ENCODE results near the gene SS18.

Gene SS18

GRCh38 chr18:25992566-25992965 is 97.8 kb downstream of the SS18 start:
- Histone ChIP-seq H2AFZ (ENCODE audit: low read depth, low read length) (no peak overlapping the region), H3K4me3 (ENCODE audit: low read length) (no peak overlapping the region), H3K4me2 (ENCODE audit: low read length) (no peak overlapping the region), H3K9me3 (ENCODE audit: insufficient read depth, low read length) (no peaks in the 10 kb centered on the region), H3K4me1 (ENCODE audit: low read length) (no peaks in the 10 kb centered on the region), H3K9ac (ENCODE audit: low read length) (no peak overlapping the region), H3K36me3 (replicated peaks; ENCODE audit: low read depth, low read length) (no peaks in the 10 kb centered on the region), H3K27me3 (ENCODE audit: low read depth, low read length) (no peaks in the 10 kb centered on the region), H3K79me2 (ENCODE audit: low read length) (no peaks in the 10 kb centered on the region), H4K20me1 (ENCODE audit: insufficient read depth, low read length) (no peaks in the 10 kb centered on the region), H3K27ac (ENCODE audit: low read length) (no peak overlapping the region)
- TF ChIP-seq CTCF (IDR thresholded peaks at IDR 0.05; ENCODE audit: low read depth, low read length) (no peak), EZH2phosphoT487 (IDR thresholded peaks at IDR 0.05; ENCODE audit: low read depth) (no peak)

- no peaks in the 10 kb centered on the region for H4K20me1 ChIP-seq (ENCODE audit: insufficient read depth, low read length)
Observed at GRCh38 chr18:25990473-25990872, 99.9 kb downstream of the SS18 start.

GRCh38 chr18:25985707-25986394 is 104.6 kb downstream of the SS18 start:
- Histone ChIP-seq H3K4me2 (ENCODE audit: low read length) (no peak overlapping the region), H3K4me1 (ENCODE audit: low read length) (no peaks in the 10 kb centered on the region), H3K9ac (ENCODE audit: low read length) (no peak overlapping the region), H4K20me1 (ENCODE audit: insufficient read depth, low read length) (no peaks in the 10 kb centered on the region), H3K27ac (ENCODE audit: low read length) (no peak overlapping the region), H3K36me3 (replicated peaks; ENCODE audit: low read depth, low read length) (no peaks in the 10 kb centered on the region), H3K79me2 (ENCODE audit: low read length) (no peaks in the 10 kb centered on the region), H2AFZ (ENCODE audit: low read depth, low read length) (no peak overlapping the region), H3K9me3 (ENCODE audit: insufficient read depth, low read length) (no peaks in the 10 kb centered on the region), H3K27me3 (ENCODE audit: low read depth, low read length) (no peaks in the 10 kb centered on the region), H3K4me3 (ENCODE audit: low read length) (no peak overlapping the region)
- TF ChIP-seq EZH2phosphoT487 (IDR thresholded peaks at IDR 0.05; ENCODE audit: low read depth): no peak
- no peak for TF ChIP-seq CTCF (IDR thresholded peaks at IDR 0.05; ENCODE audit: low read depth, low read length)

More at GRCh38 chr18:25990473-25990872, 99.9 kb downstream of the SS18 start:
- Histone ChIP-seq H3K9me3 (ENCODE audit: insufficient read depth, low read length) (no peaks in the 10 kb centered on the region), H3K4me2 (ENCODE audit: low read length) (no peak overlapping the region), H2AFZ (ENCODE audit: low read depth, low read length) (no peak overlapping the region), H3K4me3 (ENCODE audit: low read length) (no peak overlapping the region), H3K27me3 (ENCODE audit: low read depth, low read length) (no peaks in the 10 kb centered on the region), H3K36me3 (replicated peaks; ENCODE audit: low read depth, low read length) (no peaks in the 10 kb centered on the region), H3K4me1 (ENCODE audit: low read length) (no peaks in the 10 kb centered on the region), H3K79me2 (ENCODE audit: low read length) (no peaks in the 10 kb centered on the region), H3K9ac (ENCODE audit: low read length) (no peak overlapping the region), H3K27ac (ENCODE audit: low read length) (no peak overlapping the region)
- no peak for TF ChIP-seq EZH2phosphoT487 (IDR thresholded peaks at IDR 0.05; ENCODE audit: low read depth)
- no peak for TF ChIP-seq CTCF (IDR thresholded peaks at IDR 0.05; ENCODE audit: low read depth, low read length)

GRCh38 chr18:25983730-25984129 is 106.7 kb downstream of the SS18 start:
- Histone ChIP-seq H2AFZ (ENCODE audit: low read depth, low read length) (no peak overlapping the region), H3K79me2 (ENCODE audit: low read length) (no peaks in the 10 kb centered on the region), H3K27ac (ENCODE audit: low read length) (no peak overlapping the region), H3K27me3 (ENCODE audit: low read depth, low read length) (no peaks in the 10 kb centered on the region), H3K9ac (ENCODE audit: low read length) (no peak overlapping the region), H3K4me1 (ENCODE audit: low read length) (no peaks in the 10 kb centered on the region), H3K4me3 (ENCODE audit: low read length) (no peak overlapping the region), H3K9me3 (ENCODE audit: insufficient read depth, low read length) (no peaks in the 10 kb centered on the region), H4K20me1 (ENCODE audit: insufficient read depth, low read length) (no peaks in the 10 kb centered on the region), H3K36me3 (replicated peaks; ENCODE audit: low read depth, low read length) (no peaks in the 10 kb centered on the region), H3K4me2 (ENCODE audit: low read length) (no peak overlapping the region)
- TF ChIP-seq CTCF (IDR thresholded peaks at IDR 0.05; ENCODE audit: low read depth, low read length) (no peak), EZH2phosphoT487 (IDR thresholded peaks at IDR 0.05; ENCODE audit: low read depth) (no peak)

All from OCI-LY3 (cell line).